Renal pelvis (tissue), 4 donors: ENCODE measurements around the gene SART1. TPM values are rescaled to one million over a fixed set of nuclear protein-coding genes. Genes with fewer than 3 reads are reported as not detected.
A peak's percentile ranks its signal among the peaks of the same experiment; 100 is the strongest.
"Not testable (repeated sequence)": the region's sequence is repeated elsewhere in the genome, so short reads cannot be mapped to it uniquely, and the experiment has no call there.

Experiments
- DNase-seq: peaks from one replicate; pipeline ENCODE4 v3.0.0-alpha.2; 2013
- polyA plus RNA-seq, 3 donors: library from polyadenylated mRNA; unstranded; fragments of 120-200 nt; gene quantifications; one replicate each; pipeline ENCODE4 v1.2.1, GENCODE V29; 2013; ENCODE audit not compliant: insufficient read length in 3 of 3

SART1 gene
- polyA plus RNA-seq, 3 donors = 50.1 to 57.6 (median 55.5) TPM

- DNase-seq = no peak
These were observed 22.1 kb downstream of the SART1 start for GRCh38 chr11:65983589-65983987.

DNA sequence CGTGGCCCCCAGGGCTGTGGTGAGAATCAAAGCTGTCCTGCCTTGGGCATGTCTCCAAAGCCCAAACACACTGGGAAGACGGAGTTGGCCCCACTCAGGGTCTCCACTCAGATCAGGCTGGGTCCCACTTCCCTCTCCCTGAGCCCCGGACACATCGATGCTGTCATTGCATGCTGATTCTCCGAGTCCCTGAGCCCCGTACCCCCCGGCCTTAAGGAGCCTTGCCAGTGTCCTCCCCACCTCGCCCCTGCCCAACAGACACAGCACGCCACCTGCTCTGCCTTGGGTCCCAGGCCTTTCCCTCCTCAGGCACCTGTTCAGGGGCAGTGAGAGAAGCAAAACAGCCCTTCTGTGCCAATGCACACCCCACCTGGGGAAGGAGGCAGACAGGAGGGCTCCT lies 25.8 kb downstream of the SART1 start:
- no peak for DNase-seq

GRCh38 chr11:65988791-65989592 lies 27.5 kb downstream of the SART1 start:
- peak; percentile 96 for DNase-seq

- DNase-seq = no peak
These were observed 30.5 kb downstream of the SART1 start for GRCh38 chr11:65992056-65992455.

DNA sequence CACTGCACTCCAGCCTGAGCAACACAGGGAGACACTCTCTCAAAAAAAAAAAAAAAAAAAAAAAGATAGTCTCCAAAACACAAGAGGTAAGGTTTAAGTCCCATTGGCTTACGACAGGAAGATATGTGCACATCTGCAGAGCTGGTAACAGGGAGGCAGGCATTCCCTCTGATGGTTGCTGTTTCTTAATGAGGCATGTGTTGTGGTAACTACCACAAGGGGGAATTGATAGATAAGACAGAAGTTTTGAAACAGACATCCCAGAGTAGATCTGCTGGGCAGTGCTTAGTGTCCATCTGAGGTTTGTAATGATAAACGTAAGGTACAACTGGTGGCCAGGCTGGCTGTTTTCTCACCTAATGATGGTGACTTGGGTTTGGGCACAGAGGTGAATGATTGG lies 35.8 kb downstream of the SART1 start:
- no peak for DNase-seq

DNA sequence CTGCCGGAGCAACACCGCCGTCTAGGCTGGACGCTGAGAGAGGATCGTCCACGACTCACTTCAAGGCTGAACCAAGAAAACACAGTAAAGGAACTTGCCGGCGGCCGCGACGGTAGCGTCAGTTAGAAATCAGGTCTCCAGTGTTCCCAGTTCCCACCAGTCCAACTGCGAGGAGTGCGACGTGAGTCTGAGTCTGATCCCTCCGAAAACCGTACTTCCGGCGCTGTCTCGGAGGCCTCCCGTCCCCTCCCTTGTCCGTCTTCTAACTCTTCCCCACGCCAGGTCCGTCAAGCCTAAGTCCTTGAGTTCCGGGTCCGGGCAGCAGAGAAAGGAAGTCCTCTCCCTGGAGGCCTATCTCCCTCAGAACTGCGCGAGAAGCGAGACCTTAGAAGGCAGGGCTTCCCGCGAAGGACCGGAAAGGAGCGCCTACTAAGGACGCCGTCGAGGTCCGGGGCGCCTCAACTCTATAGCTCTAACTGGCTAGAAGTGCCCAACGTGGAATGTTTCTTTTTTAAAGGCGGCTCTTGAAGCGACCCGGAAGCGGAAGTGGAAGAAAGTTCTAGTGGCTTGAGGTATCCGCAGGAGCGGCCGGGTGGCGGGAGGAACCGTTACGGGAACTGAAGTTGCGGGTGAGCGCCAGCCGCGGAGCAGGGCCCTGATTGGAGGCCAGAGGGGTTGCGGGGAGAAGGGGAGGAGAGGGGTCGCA lies 40.6 kb downstream of the SART1 start, which contains the start of the genes BANF1 and EIF1AD:
BANF1 (plus strand) TSS at position 562 of the 706 bp plus-strand sequence. CDS start 748 bp downstream, outside the sequence.
EIF1AD (minus strand) TSS at position 216 of the 706 bp plus-strand sequence. CDS start 1,768 bp downstream, outside the sequence.
- peak; percentile 98 for DNase-seq

GRCh38 chr11:66002648-66003225 lies 41.2 kb downstream of the SART1 start:
- peak; percentile 14 for DNase-seq

GRCh38 chr11:66003291-66003690 lies 41.8 kb downstream of the SART1 start:
- no peak for DNase-seq

GRCh38 chr11:66004186-66004585 lies 42.7 kb downstream of the SART1 start:
- DNase-seq = no peak

DNA sequence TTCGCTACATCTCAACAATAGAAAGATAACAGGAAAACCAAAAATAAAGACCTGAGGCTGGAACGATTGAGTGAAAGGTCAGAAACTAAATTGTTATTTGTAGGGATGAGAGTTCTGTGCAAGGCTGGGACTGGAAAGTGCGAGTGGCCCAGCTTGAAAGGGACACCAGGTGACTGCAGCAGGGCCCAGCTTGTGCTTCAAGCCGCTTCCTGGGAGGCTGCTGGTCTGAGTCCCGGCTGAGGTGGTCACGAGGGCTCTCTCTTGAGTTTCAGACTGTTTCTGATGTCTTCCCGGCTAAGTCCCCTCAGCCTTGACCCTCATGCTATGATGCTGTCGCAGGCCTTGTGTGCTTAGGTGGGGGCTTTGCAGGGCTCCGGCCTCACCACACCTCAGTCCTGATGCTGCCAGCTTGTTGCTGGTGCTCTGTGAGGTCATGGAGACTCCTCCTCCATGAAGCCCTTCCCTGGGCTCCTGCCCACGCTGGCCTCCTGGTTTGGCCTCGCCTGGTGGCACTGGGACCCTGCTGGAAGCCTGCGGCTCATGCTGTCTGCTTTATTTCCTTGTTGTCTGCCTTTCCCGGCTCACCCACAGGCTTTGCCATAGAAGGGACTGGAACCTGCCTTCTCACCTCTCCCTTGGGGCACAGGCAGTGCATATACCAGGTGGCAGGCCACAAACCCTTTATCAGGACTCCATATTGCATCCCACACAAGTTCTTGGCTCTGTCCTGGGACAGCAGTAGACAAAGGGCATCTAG lies 44.8 kb downstream of the SART1 start:
- DNase-seq = no peak

DNA sequence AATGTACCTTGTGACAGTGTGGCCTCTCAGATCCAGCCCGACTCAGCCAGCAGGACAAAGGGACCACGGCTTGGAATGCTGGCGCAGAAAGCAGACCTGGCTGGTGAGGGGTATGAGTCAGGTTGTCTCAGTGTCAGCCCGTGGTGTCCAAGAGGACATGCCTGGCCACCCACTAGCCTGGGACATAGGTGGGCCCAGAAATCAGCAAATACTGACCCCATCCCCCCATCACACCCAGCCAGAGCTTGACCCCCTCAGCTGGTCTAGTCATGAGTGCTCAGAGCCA lies 45.3 kb downstream of the SART1 start:
- DNase-seq = no peak

DNA sequence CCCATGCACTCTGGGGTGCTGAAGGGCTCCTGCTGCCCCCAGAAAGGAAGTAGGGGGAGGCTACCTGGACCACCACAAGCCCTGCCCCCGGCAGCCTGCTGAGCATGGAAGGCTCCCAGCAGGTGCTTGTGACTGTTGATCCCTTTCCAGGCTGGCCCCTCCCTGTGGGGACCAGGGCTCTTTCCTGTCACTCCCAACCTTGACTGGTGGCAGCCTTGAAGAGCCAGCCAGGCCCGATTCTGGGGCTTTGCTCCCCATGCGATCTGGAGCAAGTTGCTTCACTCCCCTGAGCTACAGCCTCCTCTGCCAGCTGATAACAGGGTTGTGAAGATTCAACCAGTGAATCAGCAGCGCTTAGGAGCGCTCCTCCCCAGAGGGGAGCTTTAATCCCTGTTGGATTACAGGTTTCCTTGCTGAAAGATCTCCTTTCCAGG lies 45.7 kb downstream of the SART1 start:
- DNase-seq = no peak

- no peak for DNase-seq
These were observed 46.5 kb downstream of the SART1 start for GRCh38 chr11:66008095-66008467.

GRCh38 chr11:66008468-66009101 lies 47.1 kb downstream of the SART1 start:
- DNase-seq = peak; percentile 26

- DNase-seq = not testable (repeated sequence)
These were observed 48.5 kb downstream of the SART1 start for GRCh38 chr11:66010036-66010435.

DNA sequence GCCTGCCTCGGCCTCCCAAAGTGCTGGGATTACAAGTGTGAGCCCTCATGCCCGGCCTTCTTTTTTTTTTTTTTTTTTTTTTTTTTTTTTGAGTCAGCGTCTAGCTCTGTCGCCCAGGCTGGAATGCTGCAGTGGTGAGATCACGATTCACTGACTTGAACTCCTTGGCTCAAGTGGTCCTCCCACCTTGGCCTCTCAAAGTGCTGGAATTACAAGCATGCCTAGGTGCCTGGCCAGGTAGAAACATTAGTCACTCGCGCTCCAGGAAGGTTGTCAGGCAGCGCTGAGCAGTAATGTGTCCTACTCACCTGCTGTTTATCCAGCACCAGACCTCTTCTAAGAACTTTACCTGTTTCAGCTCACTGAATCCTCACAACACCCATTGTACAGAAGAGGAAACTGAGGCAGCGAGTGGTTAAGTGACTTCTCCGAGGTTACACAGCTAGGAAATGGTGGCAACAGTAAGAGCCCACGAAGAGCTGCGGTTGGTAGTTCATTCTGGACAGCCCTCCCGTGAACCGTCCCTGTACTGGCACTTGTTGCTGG lies 49.8 kb downstream of the SART1 start:
- DNase-seq = peak; percentile 39

- no peak for DNase-seq
These were observed 50.3 kb downstream of the SART1 start, which contains the start of gene CST6 for GRCh38 chr11:66011785-66012303. TSS of gene CST6 (plus strand) at chr11:66012008. CDS start at chr11:66012045, 37 bp downstream.

DNA sequence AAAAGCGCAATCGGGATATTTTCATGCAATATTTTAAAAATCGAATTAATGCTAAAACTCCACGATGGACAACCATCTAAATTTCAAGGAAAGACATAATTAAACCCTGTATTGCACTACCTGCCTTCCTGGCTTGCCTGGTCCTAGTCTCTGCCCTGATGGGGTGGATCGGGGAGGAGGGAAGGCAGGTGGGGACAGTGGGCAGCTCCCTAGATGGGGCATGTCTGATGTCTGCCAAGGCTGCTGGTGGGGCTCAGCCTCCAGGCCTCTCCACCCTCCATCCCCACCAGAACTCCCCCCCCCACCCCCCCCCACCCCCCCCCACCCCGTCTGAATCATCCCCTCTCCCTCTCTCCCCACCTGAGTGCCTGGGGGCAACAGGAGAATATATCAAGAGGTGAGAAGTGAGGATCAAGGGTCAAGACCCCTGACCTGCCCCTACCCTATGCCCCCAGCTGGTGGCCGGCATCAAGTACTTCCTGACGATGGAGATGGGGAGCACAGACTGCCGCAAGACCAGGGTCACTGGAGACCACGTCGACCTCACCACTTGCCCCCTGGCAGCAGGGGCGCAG lies 50.9 kb downstream of the SART1 start:
- no peak for DNase-seq

DNA sequence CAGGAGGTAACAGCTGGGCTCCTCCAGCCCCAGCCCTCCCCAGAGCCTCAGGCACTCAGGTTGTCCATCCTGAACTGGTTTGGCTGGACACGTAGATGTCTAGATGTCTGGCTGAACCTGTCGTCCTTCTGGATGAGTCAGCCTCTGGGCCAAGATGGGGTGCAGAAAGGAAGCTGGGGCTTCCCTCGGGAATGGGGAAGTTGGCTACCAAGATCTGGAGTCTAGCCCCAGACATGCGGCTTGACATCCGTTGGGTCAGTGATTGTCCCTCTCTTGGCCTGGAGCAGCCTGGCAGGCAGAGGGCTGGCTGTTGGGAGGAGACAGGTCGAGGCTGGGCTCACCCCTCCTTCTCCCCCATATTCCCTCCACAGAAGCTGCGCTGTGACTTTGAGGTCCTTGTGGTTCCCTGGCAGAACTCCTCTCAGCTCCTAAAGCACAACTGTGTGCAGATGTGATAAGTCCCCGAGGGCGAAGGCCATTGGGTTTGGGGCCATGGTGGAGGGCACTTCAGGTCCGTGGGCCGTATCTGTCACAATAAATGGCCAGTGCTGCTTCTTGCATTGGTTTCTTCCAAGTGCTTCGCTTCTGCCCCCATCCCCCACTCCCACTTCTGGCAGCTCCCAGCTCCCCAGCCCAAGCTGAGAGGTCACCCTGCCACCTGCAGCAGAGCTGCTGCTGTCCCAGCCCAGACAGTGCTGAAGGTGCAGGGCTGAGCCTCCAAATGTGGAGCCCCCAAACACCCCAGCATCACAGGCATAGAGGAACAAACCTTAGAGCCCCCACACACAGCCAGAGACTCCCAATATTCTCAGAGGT lies 51.6 kb downstream of the SART1 start:
- no peak for DNase-seq

DNA sequence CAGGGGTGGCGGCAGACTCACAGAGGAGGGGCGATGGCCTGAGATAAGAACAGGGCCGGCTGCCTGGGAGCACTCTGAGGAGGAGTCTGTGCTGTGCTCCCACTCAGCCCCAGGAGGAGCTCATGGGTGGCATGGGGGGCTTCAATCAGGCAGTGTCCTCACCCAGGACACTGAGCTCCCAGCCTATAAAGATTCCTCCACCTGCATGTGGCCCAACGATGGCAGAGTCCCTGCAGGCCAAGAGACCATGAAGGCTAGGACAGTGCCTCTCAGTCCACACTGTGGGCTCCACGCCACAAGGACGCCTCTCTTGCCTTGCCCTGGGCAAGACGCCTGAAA lies 52.2 kb downstream of the SART1 start:
- no peak for DNase-seq
